NOMO-1 treated with dmso at 0.1 percent for 144 hours (cell line): ENCODE results near the gene CDC73.
"Not testable (repeated sequence)": the region's sequence is repeated elsewhere in the genome, so short reads cannot be mapped to it uniquely, and the experiment has no call there.

ENCODE experiments used
- DNase-seq: peaks from one replicate; lab custom pipeline; 2025; ENCODE audit not compliant: unreplicated experiment; lab: John Stamatoyannopoulos, UW

CDC73 gene

DNA sequence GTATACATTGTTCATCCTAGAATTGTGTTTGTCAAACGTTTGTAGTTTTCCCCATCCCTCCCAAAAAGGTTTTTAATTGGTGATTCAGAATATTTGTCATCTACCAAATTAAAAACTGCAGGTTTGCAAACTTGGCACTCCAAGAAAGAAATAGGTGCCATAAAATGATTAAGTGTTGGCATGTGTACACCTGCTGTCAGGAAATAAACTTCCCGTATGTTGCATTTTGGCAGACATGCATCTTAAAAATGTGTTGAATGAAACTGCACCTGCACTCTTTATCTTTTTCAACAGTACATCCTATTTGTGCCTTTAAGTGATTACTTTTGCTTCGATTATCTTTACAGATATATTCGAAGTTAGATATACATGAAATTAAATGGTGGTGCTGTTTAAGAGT is 57.3 kb downstream of the CDC73 start:
- no peak for DNase-seq

DNA sequence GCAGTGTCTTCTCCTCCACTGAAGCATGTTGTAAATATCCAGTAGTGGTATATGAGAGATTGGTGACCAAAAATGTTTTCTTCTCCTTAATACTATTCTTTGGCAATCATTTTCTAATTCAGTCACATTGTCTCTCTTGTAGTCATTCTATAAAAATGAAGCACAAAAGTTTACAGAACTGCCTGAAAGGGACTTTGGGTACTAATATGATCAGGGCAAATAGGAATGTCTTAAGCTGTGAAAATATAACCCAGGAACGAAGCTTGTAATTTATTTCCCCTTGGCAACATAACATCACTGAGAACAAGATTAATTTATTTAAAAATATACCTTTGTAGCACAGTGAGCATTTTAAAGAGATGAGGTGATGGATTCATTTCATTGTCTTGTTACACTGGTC is 59.7 kb downstream of the CDC73 start:
- no peak for DNase-seq

GRCh38 chr1:193181985-193182384 is 60.2 kb downstream of the CDC73 start:
- no peak for DNase-seq

DNA sequence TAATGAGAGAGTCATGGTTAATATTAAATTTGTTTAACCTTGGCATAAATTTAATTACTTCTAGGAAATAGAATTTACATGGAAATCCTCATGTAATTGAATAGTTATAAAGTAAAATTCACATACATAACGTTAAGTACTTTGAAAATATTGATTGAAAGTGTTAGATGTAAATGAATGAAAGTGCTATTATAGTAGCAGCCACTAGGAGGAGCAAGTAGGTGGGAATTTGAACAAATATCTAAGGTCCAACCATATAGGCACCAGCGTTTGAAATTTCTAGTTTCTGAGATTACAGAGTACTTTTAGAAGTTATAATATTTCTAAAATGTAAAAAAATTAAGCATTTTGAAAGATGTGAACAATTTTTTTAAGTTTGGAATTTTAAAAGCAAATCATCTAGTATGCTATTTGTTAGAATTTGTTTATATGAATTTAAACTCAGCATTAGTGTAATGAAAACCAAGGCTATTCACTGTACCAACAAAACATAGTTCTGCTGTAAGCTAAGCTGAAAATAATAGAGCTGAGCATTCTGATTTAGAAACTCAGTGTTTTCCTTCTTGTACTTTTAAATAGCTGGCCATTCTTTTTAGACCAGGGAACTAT is 61.3 kb downstream of the CDC73 start:
- DNase-seq: peak; percentile 13

GRCh38 chr1:193184776-193185175 is 62.9 kb downstream of the CDC73 start:
- DNase-seq: no peak

DNA sequence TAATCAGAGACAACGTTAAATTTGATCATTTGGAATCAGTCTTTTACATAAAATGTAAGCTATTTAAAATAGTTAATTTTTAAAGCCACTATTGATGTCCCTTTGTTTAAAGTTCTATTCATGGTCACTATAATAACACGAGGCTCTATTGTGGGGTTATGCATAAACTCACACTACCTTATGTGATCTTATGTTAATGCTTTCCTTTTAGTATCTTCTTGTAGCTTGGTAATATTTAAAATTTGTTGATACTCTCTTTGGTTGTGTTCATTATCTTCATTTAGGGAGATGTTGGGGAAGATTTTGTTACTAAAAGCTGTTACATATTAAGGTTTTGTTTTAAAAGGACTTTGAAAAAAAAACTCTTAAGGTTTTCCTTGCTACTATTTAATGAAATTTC is 63.4 kb downstream of the CDC73 start:
- DNase-seq: no peak

DNA sequence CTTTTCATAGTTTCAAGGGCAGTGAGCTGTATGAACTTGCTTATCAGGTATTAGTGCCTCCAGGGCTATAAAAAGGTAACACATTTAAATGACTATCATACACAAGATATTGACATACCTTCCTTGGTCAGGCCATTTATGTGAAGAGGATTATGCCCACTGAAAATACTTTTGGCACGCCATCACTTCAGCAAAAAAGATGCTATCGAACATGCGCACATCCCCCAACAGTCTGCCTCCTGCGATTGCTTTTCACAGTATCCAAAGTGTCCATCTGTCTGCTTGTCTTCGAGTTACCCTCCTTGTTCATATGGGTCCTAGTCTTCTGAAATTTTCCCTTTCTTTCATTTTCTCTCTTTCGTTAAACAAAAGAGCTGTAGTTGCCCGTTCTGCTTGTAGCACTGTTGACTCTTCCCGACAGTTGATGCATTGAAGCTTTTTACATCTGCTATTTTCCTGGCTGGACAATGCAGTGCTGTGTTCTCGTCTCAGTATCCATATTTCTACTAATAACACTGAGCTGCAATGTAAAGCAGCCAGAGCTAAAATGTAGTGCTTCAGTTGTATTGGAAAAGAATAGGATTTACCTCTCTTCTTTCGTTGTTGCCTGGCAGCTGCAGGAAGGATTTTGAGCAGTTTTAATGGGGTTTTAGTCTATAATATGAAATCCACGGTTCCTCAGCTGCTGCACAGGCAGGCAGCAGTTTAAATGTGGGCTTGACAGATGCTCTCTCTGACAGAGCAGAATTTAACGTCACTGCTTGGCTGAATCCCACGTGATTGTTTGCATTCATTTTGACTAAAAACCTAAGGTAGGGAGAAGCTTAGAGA is 64.3 kb downstream of the CDC73 start, which contains the start of gene B3GALT2:
TSS of gene B3GALT2 (minus strand) at position 713 of the 831 bp plus-strand sequence. CDS start 5,051 bp downstream, outside the sequence.
- DNase-seq: no peak

DNA sequence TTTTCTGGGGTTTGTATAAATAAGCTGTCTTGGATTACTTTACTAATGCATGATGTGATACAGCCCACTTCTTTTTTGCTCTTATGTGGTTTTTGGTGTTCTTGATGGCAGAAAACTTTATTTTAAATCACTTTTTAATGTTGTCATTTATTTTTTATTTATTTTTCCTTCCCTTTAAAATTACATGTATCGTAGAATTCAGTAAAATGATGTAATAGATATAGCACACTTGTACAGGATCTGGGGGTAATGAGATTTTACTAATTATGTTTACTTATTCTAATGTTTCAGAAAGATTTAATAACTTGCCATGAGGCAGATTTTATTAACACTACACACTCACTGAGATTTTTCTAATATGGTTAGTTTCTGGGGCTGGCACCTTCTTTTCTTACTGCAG is 65.3 kb downstream of the CDC73 start:
- no peak for DNase-seq

- not testable (repeated sequence) for DNase-seq
These were observed 67.1 kb downstream of the CDC73 start for GRCh38 chr1:193188915-193189314.

DNA sequence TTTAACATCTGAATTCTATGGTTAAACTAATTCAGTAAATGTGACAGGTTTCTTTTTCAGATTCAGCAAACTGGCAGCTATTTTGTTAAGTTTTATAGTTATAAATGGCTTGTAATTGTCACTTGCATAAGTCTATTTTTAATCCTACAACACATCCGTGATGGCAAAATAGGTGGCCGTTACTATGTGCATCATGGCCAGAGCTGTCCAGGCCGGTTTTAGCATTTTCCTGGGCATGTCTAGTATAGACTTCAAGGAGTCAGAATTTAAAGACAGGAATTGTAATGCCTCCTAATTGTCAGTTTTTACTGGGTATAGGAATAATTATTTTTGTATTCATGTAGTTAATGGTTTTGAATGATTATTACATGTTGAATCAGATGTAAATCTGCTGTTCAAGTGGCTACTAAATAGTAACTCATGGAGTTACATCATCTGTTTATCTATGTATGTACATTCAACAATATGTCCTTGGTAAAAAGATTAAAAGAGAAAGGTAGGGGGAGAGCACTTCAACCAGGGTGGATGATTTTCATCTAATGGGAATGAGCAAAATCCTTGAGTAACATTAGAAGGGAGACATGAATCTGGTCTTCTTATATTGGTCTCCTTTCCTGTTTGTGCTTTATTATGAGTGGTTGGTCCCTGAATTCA is 67.7 kb downstream of the CDC73 start:
- no peak for DNase-seq

GRCh38 chr1:193190096-193190744 is 68.4 kb downstream of the CDC73 start:
- DNase-seq: no peak

- no peak for DNase-seq
These were observed 70.8 kb downstream of the CDC73 start for GRCh38 chr1:193192586-193192985.

GRCh38 chr1:193199940-193200339 is 78.1 kb downstream of the CDC73 start:
- no peak for DNase-seq

- DNase-seq: no peak
These were observed 79.2 kb downstream of the CDC73 start for GRCh38 chr1:193201021-193201420.

DNA sequence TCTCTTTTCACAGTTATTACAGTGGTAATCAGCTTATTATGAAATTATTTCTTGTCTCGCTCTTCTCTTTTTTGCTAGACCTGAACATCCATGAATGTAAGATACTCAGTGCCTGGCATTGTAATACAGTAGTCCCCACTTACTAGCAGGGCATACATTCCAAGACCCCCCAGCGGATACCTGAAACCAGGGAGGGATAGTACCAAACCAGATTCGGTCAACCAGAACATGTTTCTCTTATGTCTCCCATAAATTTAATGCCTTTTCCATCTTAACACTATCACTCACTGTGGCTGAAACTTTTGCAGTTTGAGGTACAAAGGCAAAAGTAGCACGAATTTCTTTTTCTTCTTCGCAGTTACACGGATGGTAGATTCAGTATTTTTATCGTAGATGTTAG is 89.2 kb downstream of the CDC73 start:
- DNase-seq: no peak

DNA sequence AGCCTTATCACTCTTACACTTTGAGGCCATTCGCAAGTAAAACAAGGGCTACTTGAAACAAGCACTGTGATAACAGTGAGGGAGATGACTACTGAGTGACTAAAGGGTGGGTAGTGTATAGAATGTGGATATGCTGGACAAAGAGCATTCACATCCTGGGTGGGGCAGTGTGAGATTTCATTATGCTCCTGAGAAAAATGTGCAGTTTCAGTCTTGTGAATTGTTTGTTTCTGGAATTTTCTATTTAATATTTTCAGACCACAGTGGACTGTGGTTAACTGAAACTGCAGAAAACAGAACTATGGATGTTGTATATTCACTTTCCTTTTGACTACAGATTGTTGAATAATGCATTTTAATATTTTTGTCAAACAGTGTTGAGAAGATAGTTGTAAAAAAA is 89.7 kb downstream of the CDC73 start:
- no peak for DNase-seq

GRCh38 chr1:193212637-193213036 is 90.8 kb downstream of the CDC73 start:
- DNase-seq: no peak

- no peak for DNase-seq
These were observed 92.2 kb downstream of the CDC73 start for GRCh38 chr1:193213998-193214397.

DNA sequence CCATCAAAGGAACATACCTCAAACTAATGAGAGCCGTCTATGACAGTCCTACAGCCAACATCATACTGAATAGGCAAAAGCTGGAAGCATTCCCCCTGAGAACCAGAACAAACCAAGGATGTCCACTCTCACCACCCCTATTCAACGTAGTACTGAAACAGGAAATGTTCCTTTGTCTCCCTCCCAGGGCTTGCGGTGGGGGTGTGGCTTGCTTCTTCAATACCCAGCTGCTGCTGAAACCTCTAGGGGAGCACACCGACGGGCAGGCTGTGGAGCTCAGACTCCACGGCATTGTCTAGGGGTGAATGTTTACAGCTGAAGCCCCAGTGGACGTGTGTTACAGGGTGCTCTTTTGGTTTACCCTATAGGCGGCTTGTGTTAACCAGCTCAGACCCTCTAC is 95.1 kb downstream of the CDC73 start:
- DNase-seq: no peak

DNA sequence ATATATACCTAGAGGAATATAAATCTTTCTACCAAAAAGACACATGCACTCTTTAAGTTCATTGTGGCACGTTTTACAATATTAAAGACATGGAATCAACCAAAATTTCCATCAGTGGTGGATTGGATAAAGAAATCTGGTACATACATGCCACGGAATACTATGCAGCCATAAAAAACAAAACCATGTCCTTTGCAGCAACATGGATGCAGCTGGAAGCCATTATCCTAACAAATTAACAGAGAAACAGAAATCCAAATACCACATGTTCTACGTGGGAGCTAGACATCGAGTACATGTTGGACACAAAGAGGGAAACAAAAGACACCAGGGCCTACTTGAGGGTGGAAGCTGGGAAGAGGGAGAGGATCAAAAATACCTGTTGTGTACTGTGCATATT is 97.6 kb downstream of the CDC73 start:
- DNase-seq: no peak

- no peak for DNase-seq
These were observed 99.8 kb downstream of the CDC73 start for GRCh38 chr1:193221651-193222050.
